HepG2 (cell line): ENCODE results near the gene CACNG7. TPM values are rescaled to one million over a fixed set of nuclear protein-coding genes. Genes with fewer than 3 reads are reported as not detected.

Experiments used
- BRCA1 ChIP-seq: sonication (generic); formaldehyde crosslinking; IDR thresholded peaks from 2 replicates; pipeline ENCODE4 v1.4.0; 2020; ENCODE audit warnings: missing genetic modification reagents
- CENPT ChIP-seq: sonication (generic); formaldehyde crosslinking; IDR thresholded peaks from 2 replicates; pipeline ENCODE4 v1.8.0; 2022; ENCODE audit warnings: low read depth, mild to moderate bottlenecking, moderate library complexity, missing genetic modification reagents
- DNMT3B ChIP-seq: conservative IDR thresholded peaks from 2 replicates; pipeline ENCODE4 v1.6.1; 2016; ENCODE audit warnings: missing biosample characterization, control low read depth
- EZH2 ChIP-seq: conservative IDR thresholded peaks from 2 replicates; pipeline ENCODE4 v1.6.1; 2012; ENCODE audit warnings: mild to moderate bottlenecking, low read depth, low read length, moderate library complexity
- HOXA3 ChIP-seq: sonication (generic); formaldehyde crosslinking; IDR thresholded peaks from 2 replicates; pipeline ENCODE4 v1.5.0; 2020; ENCODE audit warnings: missing genetic modification reagents
- SNAPC5 ChIP-seq: sonication (generic); formaldehyde crosslinking; IDR thresholded peaks from 2 replicates; pipeline ENCODE4 v1.8.1; 2023; ENCODE audit warnings: mild to moderate bottlenecking, missing genetic modification reagents, borderline replicate concordance
- ZNF10 ChIP-seq: sonication (generic); formaldehyde crosslinking; IDR thresholded peaks from 2 replicates; pipeline ENCODE4 v1.4.0; 2020; ENCODE audit warnings: mild to moderate bottlenecking, low read depth, missing genetic modification reagents, borderline replicate concordance
- ZNF160 ChIP-seq: sonication (generic); formaldehyde crosslinking; IDR thresholded peaks from 2 replicates; pipeline ENCODE4 v1.8.0; 2022; ENCODE audit warnings: mild to moderate bottlenecking, inconsistent platforms, missing genetic modification reagents
- ZNF225 ChIP-seq: sonication (generic); formaldehyde crosslinking; IDR thresholded peaks from 2 replicates; pipeline ENCODE4 v1.4.0; 2020; ENCODE audit warnings: mild to moderate bottlenecking, missing genetic modification reagents
- ZNF296 ChIP-seq: sonication (generic); formaldehyde crosslinking; conservative IDR thresholded peaks from 2 replicates; pipeline ENCODE4 v1.5.0; 2020; ENCODE audit warnings: mild to moderate bottlenecking, missing genetic modification reagents
- ZNF354B ChIP-seq: sonication (generic); formaldehyde crosslinking; IDR thresholded peaks from 2 replicates; pipeline ENCODE4 v1.8.0; 2022; ENCODE audit warnings: mild to moderate bottlenecking, missing genetic modification reagents
- ZNF362 ChIP-seq: sonication (generic); formaldehyde crosslinking; IDR thresholded peaks from 2 replicates; pipeline ENCODE4 v1.4.0; 2020; ENCODE audit warnings: missing genetic modification reagents, mild to moderate bottlenecking, borderline replicate concordance
- ZSCAN22 ChIP-seq: sonication (generic); formaldehyde crosslinking; IDR thresholded peaks from 2 replicates; pipeline ENCODE4 v1.4.0; 2020; ENCODE audit warnings: mild to moderate bottlenecking, missing genetic modification reagents
- polyA plus RNA-seq, 8 experiments: library from polyadenylated mRNA; depleted of rRNA in 3 of 8; stranded (reverse) in 7 of 8; unstranded in 1 of 8; fragments of >200 nt; fragmentation: Illumina TruSeq in 4 of 8; extraction: Trizol in 4 of 8; gene quantifications; 2 replicates each; pipeline versions ENCODE4 v1.2.1 to v1.2.3, GENCODE V29; 2011 to 2016; ENCODE audit warnings: low read depth in 4 of 8, missing spikeins in 1 of 8, mixed read lengths in 1 of 8; ENCODE audit not compliant: insufficient read depth in 1 of 8
- total RNA-seq, 5 experiments: library from RNA; depleted of rRNA; stranded (reverse); fragments of >200 nt; fragmentation: Illumina TruSeq; extraction: Trizol; gene quantifications; 2 replicates each; pipeline ENCODE4 v1.2.3, GENCODE V29; 2016; ENCODE audit warnings: low read depth in 1 of 5
- TF ChIP-seq, protein P1 (sequence below): sonication (generic); formaldehyde crosslinking; IDR thresholded peaks from 2 replicates; pipeline ENCODE4 v1.5.1; 2020; ENCODE audit warnings: missing genetic modification reagents, mild to moderate bottlenecking, borderline replicate concordance
- TF ChIP-seq, protein P2 (sequence below): sonication (generic); formaldehyde crosslinking; IDR thresholded peaks from 2 replicates; pipeline ENCODE4 v1.4.0; 2020; ENCODE audit warnings: missing genetic modification reagents, borderline replicate concordance
- TF ChIP-seq, protein P3 (sequence below): sonication (generic); formaldehyde crosslinking; IDR thresholded peaks from 2 replicates; pipeline ENCODE4 v1.4.0; 2020; ENCODE audit warnings: missing genetic modification reagents
- TF ChIP-seq, protein P4 (sequence below): IDR thresholded peaks from 2 replicates; pipeline ENCODE4 v1.6.1; 2016; ENCODE audit warnings: low read depth, borderline replicate concordance

Gene CACNG7
- total and polyA plus RNA-seq, 2 of the 13 experiments (the other 11 are each of a cell fraction or from before 2014, with no cell fraction given): not detected

DNA sequence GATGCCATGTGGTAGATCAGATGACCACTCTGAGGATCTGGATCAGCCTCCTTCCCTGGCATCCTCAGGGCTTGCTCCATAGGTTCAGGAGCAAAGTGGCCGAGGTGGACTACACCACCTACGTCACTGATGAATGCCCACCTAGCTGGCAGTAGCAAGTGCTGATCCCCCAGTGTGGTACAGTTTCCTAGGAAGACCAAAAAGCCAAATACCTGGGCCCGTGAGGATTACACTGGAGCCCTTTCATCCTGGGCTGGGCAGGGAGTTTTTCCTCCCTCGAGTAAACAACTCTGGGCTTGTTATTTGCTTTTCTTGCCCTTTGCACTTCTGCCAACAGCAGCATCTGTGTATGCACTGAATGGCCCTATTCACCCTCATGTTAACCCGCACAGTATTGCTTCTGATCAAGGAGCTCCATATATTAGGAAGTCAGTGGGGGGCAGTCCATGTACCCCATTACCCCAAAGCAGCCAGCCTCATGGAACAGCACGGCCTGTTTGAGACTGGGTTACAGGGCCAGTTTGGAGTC is 44.7 kb upstream of the CACNG7 start (continued):
- TF ChIP-seq, protein P1, sequence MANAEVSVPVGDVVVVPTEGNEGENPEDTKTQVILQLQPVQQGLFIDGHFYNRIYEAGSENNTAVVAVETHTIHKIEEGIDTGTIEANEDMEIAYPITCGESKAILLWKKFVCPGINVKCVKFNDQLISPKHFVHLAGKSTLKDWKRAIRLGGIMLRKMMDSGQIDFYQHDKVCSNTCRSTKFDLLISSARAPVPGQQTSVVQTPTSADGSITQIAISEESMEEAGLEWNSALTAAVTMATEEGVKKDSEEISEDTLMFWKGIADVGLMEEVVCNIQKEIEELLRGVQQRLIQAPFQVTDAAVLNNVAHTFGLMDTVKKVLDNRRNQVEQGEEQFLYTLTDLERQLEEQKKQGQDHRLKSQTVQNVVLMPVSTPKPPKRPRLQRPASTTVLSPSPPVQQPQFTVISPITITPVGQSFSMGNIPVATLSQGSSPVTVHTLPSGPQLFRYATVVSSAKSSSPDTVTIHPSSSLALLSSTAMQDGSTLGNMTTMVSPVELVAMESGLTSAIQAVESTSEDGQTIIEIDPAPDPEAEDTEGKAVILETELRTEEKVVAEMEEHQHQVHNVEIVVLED (CRISPR knock-in tag): 0 out of 2 replicates have a peak, but pooled peaks have one; percentile 42
- TF ChIP-seq ZNF362 (CRISPR knock-in tag) (peak; percentile 78), ZNF10 (CRISPR knock-in tag) (no peak), ZNF225 (CRISPR knock-in tag) (no peak), DNMT3B (CRISPR knock-in tag) (no peak), ZSCAN22 (CRISPR knock-in tag) (no peak), ZNF354B (CRISPR knock-in tag) (no peak), SNAPC5 (CRISPR knock-in tag) (0 out of 2 replicates have a peak, but pooled peaks have one; percentile 41), ZNF160 (CRISPR knock-in tag) (no peak), ZNF296 (CRISPR knock-in tag) (no peak), BRCA1 (CRISPR knock-in tag) (no peak), HOXA3 (CRISPR knock-in tag) (peak; percentile 79), EZH2 (no peak), CENPT (CRISPR knock-in tag) (no peak)
- TF ChIP-seq, protein P2, sequence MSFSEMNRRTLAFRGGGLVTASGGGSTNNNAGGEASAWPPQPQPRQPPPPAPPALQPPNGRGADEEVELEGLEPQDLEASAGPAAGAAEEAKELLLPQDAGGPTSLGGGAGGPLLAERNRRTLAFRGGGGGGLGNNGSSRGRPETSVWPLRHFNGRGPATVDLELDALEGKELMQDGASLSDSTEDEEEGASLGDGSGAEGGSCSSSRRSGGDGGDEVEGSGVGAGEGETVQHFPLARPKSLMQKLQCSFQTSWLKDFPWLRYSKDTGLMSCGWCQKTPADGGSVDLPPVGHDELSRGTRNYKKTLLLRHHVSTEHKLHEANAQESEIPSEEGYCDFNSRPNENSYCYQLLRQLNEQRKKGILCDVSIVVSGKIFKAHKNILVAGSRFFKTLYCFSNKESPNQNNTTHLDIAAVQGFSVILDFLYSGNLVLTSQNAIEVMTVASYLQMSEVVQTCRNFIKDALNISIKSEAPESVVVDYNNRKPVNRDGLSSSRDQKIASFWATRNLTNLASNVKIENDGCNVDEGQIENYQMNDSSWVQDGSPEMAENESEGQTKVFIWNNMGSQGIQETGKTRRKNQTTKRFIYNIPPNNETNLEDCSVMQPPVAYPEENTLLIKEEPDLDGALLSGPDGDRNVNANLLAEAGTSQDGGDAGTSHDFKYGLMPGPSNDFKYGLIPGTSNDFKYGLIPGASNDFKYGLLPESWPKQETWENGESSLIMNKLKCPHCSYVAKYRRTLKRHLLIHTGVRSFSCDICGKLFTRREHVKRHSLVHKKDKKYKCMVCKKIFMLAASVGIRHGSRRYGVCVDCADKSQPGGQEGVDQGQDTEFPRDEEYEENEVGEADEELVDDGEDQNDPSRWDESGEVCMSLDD: peak; percentile 100
- TF ChIP-seq, protein P3, sequence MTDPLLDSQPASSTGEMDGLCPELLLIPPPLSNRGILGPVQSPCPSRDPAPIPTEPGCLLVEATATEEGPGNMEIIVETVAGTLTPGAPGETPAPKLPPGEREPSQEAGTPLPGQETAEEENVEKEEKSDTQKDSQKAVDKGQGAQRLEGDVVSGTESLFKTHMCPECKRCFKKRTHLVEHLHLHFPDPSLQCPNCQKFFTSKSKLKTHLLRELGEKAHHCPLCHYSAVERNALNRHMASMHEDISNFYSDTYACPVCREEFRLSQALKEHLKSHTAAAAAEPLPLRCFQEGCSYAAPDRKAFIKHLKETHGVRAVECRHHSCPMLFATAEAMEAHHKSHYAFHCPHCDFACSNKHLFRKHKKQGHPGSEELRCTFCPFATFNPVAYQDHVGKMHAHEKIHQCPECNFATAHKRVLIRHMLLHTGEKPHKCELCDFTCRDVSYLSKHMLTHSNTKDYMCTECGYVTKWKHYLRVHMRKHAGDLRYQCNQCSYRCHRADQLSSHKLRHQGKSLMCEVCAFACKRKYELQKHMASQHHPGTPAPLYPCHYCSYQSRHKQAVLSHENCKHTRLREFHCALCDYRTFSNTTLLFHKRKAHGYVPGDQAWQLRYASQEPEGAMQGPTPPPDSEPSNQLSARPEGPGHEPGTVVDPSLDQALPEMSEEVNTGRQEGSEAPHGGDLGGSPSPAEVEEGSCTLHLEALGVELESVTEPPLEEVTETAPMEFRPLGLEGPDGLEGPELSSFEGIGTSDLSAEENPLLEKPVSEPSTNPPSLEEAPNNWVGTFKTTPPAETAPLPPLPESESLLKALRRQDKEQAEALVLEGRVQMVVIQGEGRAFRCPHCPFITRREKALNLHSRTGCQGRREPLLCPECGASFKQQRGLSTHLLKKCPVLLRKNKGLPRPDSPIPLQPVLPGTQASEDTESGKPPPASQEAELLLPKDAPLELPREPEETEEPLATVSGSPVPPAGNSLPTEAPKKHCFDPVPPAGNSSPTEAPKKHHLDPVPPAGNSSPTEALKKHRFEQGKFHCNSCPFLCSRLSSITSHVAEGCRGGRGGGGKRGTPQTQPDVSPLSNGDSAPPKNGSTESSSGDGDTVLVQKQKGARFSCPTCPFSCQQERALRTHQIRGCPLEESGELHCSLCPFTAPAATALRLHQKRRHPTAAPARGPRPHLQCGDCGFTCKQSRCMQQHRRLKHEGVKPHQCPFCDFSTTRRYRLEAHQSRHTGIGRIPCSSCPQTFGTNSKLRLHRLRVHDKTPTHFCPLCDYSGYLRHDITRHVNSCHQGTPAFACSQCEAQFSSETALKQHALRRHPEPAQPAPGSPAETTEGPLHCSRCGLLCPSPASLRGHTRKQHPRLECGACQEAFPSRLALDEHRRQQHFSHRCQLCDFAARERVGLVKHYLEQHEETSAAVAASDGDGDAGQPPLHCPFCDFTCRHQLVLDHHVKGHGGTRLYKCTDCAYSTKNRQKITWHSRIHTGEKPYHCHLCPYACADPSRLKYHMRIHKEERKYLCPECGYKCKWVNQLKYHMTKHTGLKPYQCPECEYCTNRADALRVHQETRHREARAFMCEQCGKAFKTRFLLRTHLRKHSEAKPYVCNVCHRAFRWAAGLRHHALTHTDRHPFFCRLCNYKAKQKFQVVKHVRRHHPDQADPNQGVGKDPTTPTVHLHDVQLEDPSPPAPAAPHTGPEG (CRISPR knock-in tag): no peak
- TF ChIP-seq, protein P4, sequence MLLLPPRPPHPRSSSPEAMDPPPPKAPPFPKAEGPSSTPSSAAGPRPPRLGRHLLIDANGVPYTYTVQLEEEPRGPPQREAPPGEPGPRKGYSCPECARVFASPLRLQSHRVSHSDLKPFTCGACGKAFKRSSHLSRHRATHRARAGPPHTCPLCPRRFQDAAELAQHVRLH (CRISPR knock-in tag): peak; percentile 54; the same call in 1 of the 2 replicates
